HFFc6 (cell line): ENCODE data around the gene ITPRID2. TPM values are rescaled to one million over a fixed set of nuclear protein-coding genes. Genes with fewer than 3 reads are reported as not detected.
A peak's percentile ranks its signal among the peaks of the same experiment; 100 is the strongest.

Experiments
- DNase-seq: peaks from one replicate; pipeline ENCODE4 v3.0.0-alpha.2; 2018
- H3K27ac Mint-ChIP-seq: 2 replicates; pipeline ENCODE4 v1.8.0; 2020; ENCODE audit warnings: mild to moderate bottlenecking, mixed read lengths
- H3K27me3 Mint-ChIP-seq: 2 replicates; pipeline ENCODE4 v1.8.0; 2021; ENCODE audit warnings: mild to moderate bottlenecking, moderate library complexity, mixed read lengths; ENCODE audit not compliant: insufficient read depth
- H3K36me3 Mint-ChIP-seq: 2 replicates; pipeline ENCODE4 v1.8.0; 2021; ENCODE audit warnings: low read depth, mixed read lengths
- H3K4me1 Mint-ChIP-seq: 2 replicates; pipeline ENCODE4 v1.8.0; 2020; ENCODE audit warnings: low read depth, mixed read lengths
- H3K4me3 Mint-ChIP-seq: 2 replicates; pipeline ENCODE4 v1.8.0; 2020; ENCODE audit warnings: mild to moderate bottlenecking, moderate library complexity, mixed read lengths
- H3K9me3 Mint-ChIP-seq: 2 replicates; pipeline ENCODE4 v1.8.0; 2020; ENCODE audit warnings: mild to moderate bottlenecking, mixed read lengths
- CTCF ChIP-seq: fragments of 200-600 bp; sonication (generic); IDR thresholded peaks from 2 replicates; pipeline ENCODE4 v1.5.0; 2021; ENCODE audit warnings: antibody characterized with exemption, mild to moderate bottlenecking
- total RNA-seq, 6 experiments: library from RNA; stranded (reverse); fragmentation: NEBNext Ultra II Directional; extraction: Animal tissue kit (Norgen Biotek cat#: 25700); gene quantifications; 2 replicates in 1 of 6; 3 replicates in 5 of 6; pipeline ENCODE4 v1.2.3, GENCODE V29; 2021

ITPRID2 gene
- total RNA-seq, 6 experiments from 2014 or later, result 205 to 257 (median 235) TPM

GRCh38 chr2:181946444-181947127 is 55.1 kb downstream of the ITPRID2 start:
- no peaks in the 10 kb centered on the region for H3K27me3 Mint-ChIP-seq
- H3K4me3 Mint-ChIP-seq, result no peak overlapping the region
- DNase-seq, result no peak
- H3K9me3 Mint-ChIP-seq, result no peaks in the 10 kb centered on the region
- TF ChIP-seq CTCF, result no peak
- H3K27ac Mint-ChIP-seq, result no peak overlapping the region
- peaks cover 10% of the 10 kb centered on the region for H3K36me3 Mint-ChIP-seq
- H3K4me1 Mint-ChIP-seq, result peaks cover 51% of the 10 kb centered on the region

- H3K27ac Mint-ChIP-seq, result no peak overlapping the region
- no peak overlapping the region for H3K4me3 Mint-ChIP-seq
- H3K9me3 Mint-ChIP-seq, result no peaks in the 10 kb centered on the region
- peaks cover 10% of the 10 kb centered on the region for H3K36me3 Mint-ChIP-seq
- H3K27me3 Mint-ChIP-seq, result no peaks in the 10 kb centered on the region
- H3K4me1 Mint-ChIP-seq, result peaks cover 55% of the 10 kb centered on the region
- no peak for DNase-seq
- TF ChIP-seq CTCF, result no peak
Observed at GRCh38 chr2:181947273-181947672, 55.7 kb downstream of the ITPRID2 start.

- H3K36me3 Mint-ChIP-seq, result peaks cover 10% of the 10 kb centered on the region
- no peaks in the 10 kb centered on the region for H3K27me3 Mint-ChIP-seq
- peaks cover 63% of the 10 kb centered on the region for H3K4me1 Mint-ChIP-seq
- TF ChIP-seq CTCF, result no peak
- peak; percentile 14 for DNase-seq
- H3K27ac Mint-ChIP-seq, result peak overlapping the region; percentile 32; the same call in 1 of the 2 replicates
- H3K9me3 Mint-ChIP-seq, result no peaks in the 10 kb centered on the region
- no peak overlapping the region for H3K4me3 Mint-ChIP-seq
Observed at GRCh38 chr2:181948227-181948626, 56.7 kb downstream of the ITPRID2 start.

- H3K9me3 Mint-ChIP-seq, result no peaks in the 10 kb centered on the region
- peaks cover 10% of the 10 kb centered on the region for H3K36me3 Mint-ChIP-seq
- no peak for TF ChIP-seq CTCF
- peaks cover 71% of the 10 kb centered on the region for H3K4me1 Mint-ChIP-seq
- peak overlapping the region; percentile 65 for H3K27ac Mint-ChIP-seq
- H3K27me3 Mint-ChIP-seq, result no peaks in the 10 kb centered on the region
- peak; percentile 59 for DNase-seq
- peak overlapping the region; percentile 13; the same call in 1 of the 2 replicates for H3K4me3 Mint-ChIP-seq
Observed at GRCh38 chr2:181949047-181949446, 57.5 kb downstream of the ITPRID2 start.

GRCh38 chr2:181952404-181953226 is 61.1 kb downstream of the ITPRID2 start:
- peaks cover 88% of the 10 kb centered on the region for H3K4me1 Mint-ChIP-seq
- H3K9me3 Mint-ChIP-seq, result no peaks in the 10 kb centered on the region
- H3K36me3 Mint-ChIP-seq, result peaks cover 11% of the 10 kb centered on the region
- no peak overlapping the region for H3K4me3 Mint-ChIP-seq
- no peak overlapping the region for H3K27ac Mint-ChIP-seq
- DNase-seq, result no peak
- no peak for TF ChIP-seq CTCF
- H3K27me3 Mint-ChIP-seq, result no peaks in the 10 kb centered on the region
